Measurements from ENCODE around the gene SOCS7. TPM values are rescaled to one million over a fixed set of nuclear protein-coding genes. Genes with fewer than 3 reads are reported as not detected.

Gene SOCS7
- total RNA-seq, 1 donor from 2014 or later, result 33.6 TPM

DNA sequence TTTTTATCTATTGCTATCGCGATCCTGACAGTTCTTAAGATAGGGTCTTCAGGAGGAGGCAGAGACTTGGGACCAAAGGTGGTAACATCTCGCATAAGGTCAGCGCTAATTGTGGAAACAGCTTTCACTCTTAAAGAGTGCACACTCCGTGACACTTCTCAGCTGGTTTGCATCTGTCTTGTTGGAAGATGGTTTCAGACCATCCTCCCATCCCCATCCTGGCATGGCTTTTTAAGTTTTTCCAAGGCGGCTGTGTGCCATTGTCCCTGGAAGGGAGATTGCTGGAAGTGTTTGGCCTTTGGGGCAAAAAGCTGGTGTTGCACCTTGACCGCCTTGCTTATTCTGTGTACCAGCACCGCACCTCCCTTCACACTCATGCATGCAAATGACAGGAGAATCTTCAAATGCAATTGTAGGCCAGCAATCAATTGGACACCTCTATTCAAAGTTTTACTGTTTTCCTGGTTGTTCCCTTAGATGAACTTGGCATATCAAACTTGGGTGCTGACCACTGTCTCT lies 1.5 kb downstream of the SOCS7 start:
- no peaks in the 10 kb centered on the region for H3K36me3 Mint-ChIP-seq
- no peak overlapping the region for H3K27ac Mint-ChIP-seq
- H3K27me3 Mint-ChIP-seq (ENCODE audit: low read depth), result no peaks in the 10 kb centered on the region
- peaks cover 52% of the 10 kb centered on the region for H3K4me1 Mint-ChIP-seq
- no peak for DNase-seq (ENCODE audit: low spot score in 2 of 2, unreplicated experiment in 2 of 2)
- peak overlapping the region; percentile 75 for H3K4me3 Mint-ChIP-seq
- H3K9me3 Mint-ChIP-seq, result no peaks in the 10 kb centered on the region
- TF ChIP-seq, protein P1, sequence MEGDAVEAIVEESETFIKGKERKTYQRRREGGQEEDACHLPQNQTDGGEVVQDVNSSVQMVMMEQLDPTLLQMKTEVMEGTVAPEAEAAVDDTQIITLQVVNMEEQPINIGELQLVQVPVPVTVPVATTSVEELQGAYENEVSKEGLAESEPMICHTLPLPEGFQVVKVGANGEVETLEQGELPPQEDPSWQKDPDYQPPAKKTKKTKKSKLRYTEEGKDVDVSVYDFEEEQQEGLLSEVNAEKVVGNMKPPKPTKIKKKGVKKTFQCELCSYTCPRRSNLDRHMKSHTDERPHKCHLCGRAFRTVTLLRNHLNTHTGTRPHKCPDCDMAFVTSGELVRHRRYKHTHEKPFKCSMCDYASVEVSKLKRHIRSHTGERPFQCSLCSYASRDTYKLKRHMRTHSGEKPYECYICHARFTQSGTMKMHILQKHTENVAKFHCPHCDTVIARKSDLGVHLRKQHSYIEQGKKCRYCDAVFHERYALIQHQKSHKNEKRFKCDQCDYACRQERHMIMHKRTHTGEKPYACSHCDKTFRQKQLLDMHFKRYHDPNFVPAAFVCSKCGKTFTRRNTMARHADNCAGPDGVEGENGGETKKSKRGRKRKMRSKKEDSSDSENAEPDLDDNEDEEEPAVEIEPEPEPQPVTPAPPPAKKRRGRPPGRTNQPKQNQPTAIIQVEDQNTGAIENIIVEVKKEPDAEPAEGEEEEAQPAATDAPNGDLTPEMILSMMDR (IDR thresholded peaks at IDR 0.05; ENCODE audit: unreplicated experiment), result no peak

DNA sequence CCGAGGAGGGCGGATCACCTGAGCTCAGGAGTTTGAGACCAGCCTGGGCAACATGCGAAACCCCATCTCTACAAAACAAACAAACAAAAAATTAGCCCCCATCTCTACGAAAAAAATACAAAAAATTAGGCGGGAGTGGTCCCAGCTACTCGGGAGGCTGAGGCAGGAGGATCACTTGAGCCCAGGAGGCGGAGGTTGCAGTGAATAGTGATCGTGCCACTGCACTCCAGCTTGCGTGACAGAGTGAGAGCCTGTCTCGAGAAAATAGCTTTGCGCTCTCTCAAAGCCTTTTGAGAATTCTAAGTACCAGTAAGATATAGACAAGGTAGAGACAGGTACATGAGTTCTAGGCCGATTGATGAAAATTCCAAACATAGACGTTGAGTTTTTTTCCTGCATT lies 2.0 kb downstream of the SOCS7 start:
- H3K4me1 Mint-ChIP-seq, result peaks cover 56% of the 10 kb centered on the region

DNA sequence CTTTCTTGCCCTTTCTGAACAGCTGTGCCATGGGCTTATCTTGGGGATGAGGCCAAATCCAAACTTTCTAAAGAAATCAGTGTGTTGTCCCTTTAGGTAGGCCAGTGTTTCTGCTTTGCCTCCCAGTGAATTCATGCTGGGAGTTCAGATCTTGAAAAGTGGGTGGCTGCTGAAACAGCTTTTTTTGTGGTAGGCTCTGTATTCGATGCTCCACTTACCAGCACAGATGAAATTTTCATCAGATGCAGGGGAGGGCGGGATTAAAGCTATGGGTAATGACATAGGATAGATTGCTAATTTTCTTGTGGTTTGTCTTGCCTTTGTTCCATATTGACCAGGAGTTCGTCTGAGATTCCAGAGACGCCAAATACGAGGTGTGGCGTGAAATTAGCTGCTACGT lies 2.8 kb downstream of the SOCS7 start:
- no peaks in the 10 kb centered on the region for H3K27me3 Mint-ChIP-seq (ENCODE audit: low read depth)
- peaks cover 61% of the 10 kb centered on the region for H3K4me1 Mint-ChIP-seq
- H3K27ac Mint-ChIP-seq, result no peak overlapping the region
- DNase-seq (ENCODE audit: low spot score in 2 of 2, unreplicated experiment in 2 of 2), result no peak
- H3K9me3 Mint-ChIP-seq, result no peaks in the 10 kb centered on the region
- no peaks in the 10 kb centered on the region for H3K36me3 Mint-ChIP-seq
- peak overlapping the region; percentile 33 for H3K4me3 Mint-ChIP-seq
- TF ChIP-seq, protein P1 (IDR thresholded peaks at IDR 0.05; ENCODE audit: unreplicated experiment), result no peak

More for the DNA sequence above, 2.0 kb downstream of the SOCS7 start:
- H3K27me3 Mint-ChIP-seq (ENCODE audit: low read depth), result no peaks in the 10 kb centered on the region
- H3K9me3 Mint-ChIP-seq, result no peaks in the 10 kb centered on the region
- H3K27ac Mint-ChIP-seq, result no peak overlapping the region
- peak overlapping the region; percentile 75 for H3K4me3 Mint-ChIP-seq
- no peaks in the 10 kb centered on the region for H3K36me3 Mint-ChIP-seq
- no peak for DNase-seq (ENCODE audit: low spot score in 2 of 2, unreplicated experiment in 2 of 2)
- TF ChIP-seq, protein P1 (IDR thresholded peaks at IDR 0.05; ENCODE audit: unreplicated experiment), result no peak

GRCh38 chr17:38355251-38355650 lies 3.6 kb downstream of the SOCS7 start:
- Mint-ChIP-seq H3K4me1 (peaks cover 58% of the 10 kb centered on the region), H3K9me3 (no peaks in the 10 kb centered on the region), H3K27me3 (ENCODE audit: low read depth) (no peaks in the 10 kb centered on the region), H3K4me3 (no peak overlapping the region), H3K36me3 (no peaks in the 10 kb centered on the region), H3K27ac (no peak overlapping the region)
- DNase-seq (ENCODE audit: low spot score in 2 of 2, unreplicated experiment in 2 of 2), result no peak
- TF ChIP-seq, protein P1 (IDR thresholded peaks at IDR 0.05; ENCODE audit: unreplicated experiment), result no peak

DNA sequence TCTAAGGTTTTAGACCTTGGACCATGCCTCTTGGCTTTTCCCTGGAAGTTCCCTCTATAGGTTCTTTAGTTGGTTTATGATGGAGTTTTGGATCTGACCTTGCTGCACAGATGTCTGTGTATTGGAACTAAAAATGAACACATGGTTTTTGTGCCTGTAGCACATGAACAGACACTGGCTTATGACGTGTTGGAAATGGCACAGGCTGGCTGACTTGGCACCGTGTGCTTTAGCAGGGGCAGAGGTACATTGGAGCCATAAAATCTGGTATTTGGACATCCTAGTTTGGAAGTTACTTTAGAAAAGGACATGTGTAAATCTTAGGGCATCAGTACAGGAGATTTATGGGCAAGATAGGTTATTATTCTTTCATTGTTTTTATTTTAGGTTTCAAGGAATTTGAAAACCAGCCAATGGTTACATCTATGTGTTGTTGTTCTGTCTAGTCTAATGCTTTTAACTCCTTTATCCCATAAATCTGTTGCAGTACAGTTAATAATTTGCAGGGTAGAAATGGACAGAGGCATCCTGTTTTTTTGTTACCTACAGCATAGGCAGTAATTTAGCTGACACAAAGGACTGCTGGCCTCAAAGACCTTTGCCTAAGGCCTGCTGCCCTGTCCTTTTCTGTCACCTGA lies 6.0 kb downstream of the SOCS7 start:
- TF ChIP-seq, protein P1 (IDR thresholded peaks at IDR 0.05; ENCODE audit: unreplicated experiment), result no peak
- Mint-ChIP-seq H3K9me3 (no peaks in the 10 kb centered on the region), H3K27ac (no peak overlapping the region), H3K27me3 (ENCODE audit: low read depth) (no peaks in the 10 kb centered on the region), H3K36me3 (peaks cover 3% of the 10 kb centered on the region), H3K4me3 (no peak overlapping the region), H3K4me1 (peaks cover 58% of the 10 kb centered on the region)
- no peak for DNase-seq (ENCODE audit: low spot score in 2 of 2, unreplicated experiment in 2 of 2)
